ENCODE data around the gene FANK1. TPM values are rescaled to one million over a fixed set of nuclear protein-coding genes. Genes with fewer than 3 reads are reported as not detected.
"Not testable (repeated sequence)": the region's sequence is repeated elsewhere in the genome, so short reads cannot be mapped to it uniquely, and the experiment has no call there.

Gene FANK1
- total RNA-seq, 4 donors from 2014 or later = 0.26 to 6.8 (median 4.6) TPM

DNA sequence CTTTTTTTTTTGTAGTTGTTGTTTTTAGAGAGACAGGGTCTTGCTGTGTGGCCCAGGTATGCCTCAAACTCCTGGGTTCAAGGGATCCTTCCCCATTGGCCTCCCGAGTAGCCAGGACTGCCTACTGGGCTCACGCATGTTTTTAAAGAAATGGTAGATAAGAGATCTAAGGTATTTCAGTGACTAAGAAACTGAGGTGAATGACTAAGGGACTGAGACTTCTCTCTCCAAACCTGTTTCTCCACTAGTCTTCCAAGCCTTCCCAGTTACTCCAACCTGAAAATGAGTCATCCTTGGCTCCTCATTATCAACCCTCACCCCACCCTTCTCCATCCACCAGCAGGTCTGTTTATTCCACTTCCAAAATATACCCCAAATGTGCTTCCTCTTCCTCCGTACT, 4.6 kb downstream of the FANK1 start:
- H3K27ac ChIP-seq; H3K4me3 ChIP-seq; DNase-seq; H3K27me3 ChIP-seq; intact Hi-C loops (cut with DNase I; ENCODE audit: low total_unique reads); H3K9me3 ChIP-seq; H3K4me1 ChIP-seq; H3K36me3 ChIP-seq: not testable (repeated sequence)

- H3K4me3 ChIP-seq; H3K36me3 ChIP-seq; H3K9me3 ChIP-seq; H3K27me3 ChIP-seq; DNase-seq; H3K27ac ChIP-seq; intact Hi-C loops (cut with DNase I; ENCODE audit: low total_unique reads); H3K4me1 ChIP-seq: not testable (repeated sequence)
These were observed 6.8 kb downstream of the FANK1 start for GRCh38 chr10:125903135-125903640.

GRCh38 chr10:125905069-125905994, 9.0 kb downstream of the FANK1 start:
- intact Hi-C loops (cut with DNase I; ENCODE audit: low total_unique reads); H3K9me3 ChIP-seq; H3K4me1 ChIP-seq; H3K4me3 ChIP-seq; H3K36me3 ChIP-seq; H3K27me3 ChIP-seq; H3K27ac ChIP-seq; DNase-seq: not testable (repeated sequence)

GRCh38 chr10:125907598-125907997, 11.2 kb downstream of the FANK1 start:
- H3K27me3 ChIP-seq; H3K4me3 ChIP-seq; DNase-seq; H3K27ac ChIP-seq; intact Hi-C loops (cut with DNase I; ENCODE audit: low total_unique reads); H3K36me3 ChIP-seq; H3K9me3 ChIP-seq; H3K4me1 ChIP-seq: not testable (repeated sequence)

DNA sequence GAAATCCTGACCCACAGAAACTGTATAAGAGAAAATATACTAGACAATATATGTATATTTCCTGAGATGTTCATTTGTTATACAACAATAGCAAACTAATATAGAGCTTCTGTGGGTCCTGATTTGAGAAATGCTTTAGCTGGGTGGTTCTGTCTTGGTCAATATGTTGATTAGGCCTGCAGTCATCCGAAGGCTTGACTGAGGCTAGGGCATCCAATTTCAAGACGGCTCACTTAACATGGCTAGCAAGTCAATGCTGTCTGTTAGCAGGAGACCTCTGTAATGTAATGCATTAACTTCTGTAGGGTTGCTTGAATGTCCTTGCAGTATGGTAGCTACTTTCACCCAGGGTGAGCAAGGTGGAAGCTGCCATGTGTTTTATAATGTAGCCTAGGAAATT, 12.4 kb downstream of the FANK1 start:
- DNase-seq; H3K9me3 ChIP-seq; H3K27ac ChIP-seq; H3K27me3 ChIP-seq; H3K36me3 ChIP-seq; H3K4me3 ChIP-seq; intact Hi-C loops (cut with DNase I; ENCODE audit: low total_unique reads); H3K4me1 ChIP-seq: not testable (repeated sequence)

DNA sequence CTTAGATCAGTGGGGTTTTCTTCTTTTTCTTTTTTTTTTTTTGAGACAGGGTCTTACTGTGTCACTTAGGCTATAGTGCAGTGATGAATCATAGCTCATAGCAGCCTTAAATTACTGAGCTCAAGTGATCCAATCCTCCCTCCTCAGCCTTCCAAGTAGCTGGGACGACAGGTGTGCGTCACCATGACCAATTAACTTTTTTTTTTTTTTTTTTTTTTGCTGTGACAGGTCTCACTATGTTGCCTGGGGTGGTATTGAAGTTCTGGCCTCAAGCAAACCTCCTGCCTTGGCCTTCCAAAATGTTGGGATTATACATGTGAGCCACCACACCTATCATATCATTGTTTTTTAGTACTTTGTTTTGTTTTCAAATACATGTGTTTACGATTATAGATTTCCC, 13.1 kb downstream of the FANK1 start:
- H3K27me3 ChIP-seq; H3K4me3 ChIP-seq; DNase-seq; H3K36me3 ChIP-seq; intact Hi-C loops (cut with DNase I; ENCODE audit: low total_unique reads); H3K9me3 ChIP-seq; H3K27ac ChIP-seq; H3K4me1 ChIP-seq: not testable (repeated sequence)

DNA sequence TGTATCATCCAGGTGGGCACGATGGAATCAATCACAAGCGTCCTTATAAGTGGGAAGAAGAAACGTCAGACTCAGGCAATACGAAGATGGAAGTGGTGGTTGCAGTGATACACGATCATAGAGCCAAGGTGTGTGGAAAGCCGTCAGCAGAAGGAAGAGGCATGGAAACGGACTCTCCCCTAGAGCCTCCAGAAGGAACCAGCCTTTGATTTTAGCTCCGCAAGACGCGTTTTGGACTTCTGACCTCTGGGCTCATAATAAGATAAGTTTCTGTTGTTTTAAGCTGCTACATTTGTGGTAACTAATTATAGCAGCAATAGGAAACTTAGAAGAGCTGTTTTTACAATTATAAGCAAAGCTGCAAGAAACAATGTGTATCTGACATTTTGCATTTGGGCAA, 14.8 kb downstream of the FANK1 start:
- intact Hi-C loops (cut with DNase I; ENCODE audit: low total_unique reads) = no loop called here
- Histone ChIP-seq H3K27ac (no peak overlapping the region), H3K4me1 (no peaks in the 10 kb centered on the region), H3K4me3 (no peak overlapping the region), H3K9me3 (no peaks in the 10 kb centered on the region), H3K36me3 (no peaks in the 10 kb centered on the region), H3K27me3 (no peaks in the 10 kb centered on the region)
- DNase-seq = no peak
- TF ChIP-seq POLR2A (IDR thresholded peaks at IDR 0.05) (no peak), CTCF (IDR thresholded peaks at IDR 0.05) (no peak)

DNA sequence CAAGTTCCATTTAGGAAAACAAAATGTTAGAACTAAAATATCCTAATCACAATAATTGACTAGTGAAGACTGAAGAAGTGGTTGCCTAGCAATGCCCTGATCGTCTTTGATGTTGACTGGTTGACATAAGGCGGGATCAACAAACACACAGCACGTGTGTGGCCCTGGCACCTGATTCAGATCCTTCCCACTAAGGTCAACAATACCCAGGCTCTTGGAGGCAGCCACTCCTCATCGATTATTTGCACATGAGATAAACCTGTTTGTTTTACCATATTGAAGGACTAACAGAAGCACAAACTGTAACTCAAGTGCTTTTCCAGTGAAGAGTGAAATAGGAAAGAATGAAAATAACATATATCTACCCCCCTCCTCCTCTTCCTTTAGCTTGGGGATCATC, 15.6 kb downstream of the FANK1 start:
- intact Hi-C loops (cut with DNase I; ENCODE audit: low total_unique reads) = no loop called here
- H3K4me3 ChIP-seq = no peak overlapping the region
- no peaks in the 10 kb centered on the region for H3K36me3 ChIP-seq
- no peak for TF ChIP-seq CTCF (IDR thresholded peaks at IDR 0.05)
- TF ChIP-seq POLR2A (IDR thresholded peaks at IDR 0.05) = no peak
- H3K27me3 ChIP-seq = no peaks in the 10 kb centered on the region
- H3K9me3 ChIP-seq = no peaks in the 10 kb centered on the region
- no peak for DNase-seq
- no peak overlapping the region for H3K27ac ChIP-seq
- no peaks in the 10 kb centered on the region for H3K4me1 ChIP-seq

GRCh38 chr10:125913277-125913676, 16.9 kb downstream of the FANK1 start:
- DNase-seq; intact Hi-C loops (cut with DNase I; ENCODE audit: low total_unique reads); H3K27me3 ChIP-seq; H3K4me1 ChIP-seq; H3K36me3 ChIP-seq; H3K27ac ChIP-seq; H3K9me3 ChIP-seq; H3K4me3 ChIP-seq: not testable (repeated sequence)

Measured in uterus (tissue), 4 donors.